ENCODE data around the gene CCDC18. TPM values are rescaled to one million over a fixed set of nuclear protein-coding genes. Genes with fewer than 3 reads are reported as not detected.

Gene CCDC18
- total and polyA plus RNA-seq, 8 donors, result 4.1 to 17.2 (median 11.6) TPM

DNA sequence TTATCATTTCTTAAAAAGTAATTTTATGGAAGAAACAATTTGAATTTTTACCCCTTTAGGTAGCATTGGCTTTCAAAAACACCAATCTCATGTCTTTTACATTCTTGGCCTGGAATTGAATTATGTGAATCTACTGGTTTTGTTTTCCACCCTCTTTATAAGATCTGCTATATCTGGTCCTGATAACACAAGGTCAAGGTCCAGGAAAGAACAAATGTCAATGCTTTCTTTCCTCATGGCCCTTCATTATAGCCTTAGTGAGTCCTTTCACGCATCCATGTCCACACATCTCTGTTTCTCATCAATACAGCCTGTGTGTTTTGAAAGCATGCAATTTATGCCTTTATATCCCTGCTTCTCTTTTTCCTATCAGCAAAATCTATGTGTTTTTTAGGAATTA lies 141.2 kb downstream of the CCDC18 start:
- H3K27ac ChIP-seq, result no peak overlapping the region
- H3K4me3 ChIP-seq, result no peak overlapping the region
- intact Hi-C loops (cut with DNase I), result no loop called here
- no peaks in the 10 kb centered on the region for H3K36me3 ChIP-seq
- no peaks in the 10 kb centered on the region for H3K27me3 ChIP-seq
- H3K4me1 ChIP-seq, result no peaks in the 10 kb centered on the region
- TF ChIP-seq, protein P1, sequence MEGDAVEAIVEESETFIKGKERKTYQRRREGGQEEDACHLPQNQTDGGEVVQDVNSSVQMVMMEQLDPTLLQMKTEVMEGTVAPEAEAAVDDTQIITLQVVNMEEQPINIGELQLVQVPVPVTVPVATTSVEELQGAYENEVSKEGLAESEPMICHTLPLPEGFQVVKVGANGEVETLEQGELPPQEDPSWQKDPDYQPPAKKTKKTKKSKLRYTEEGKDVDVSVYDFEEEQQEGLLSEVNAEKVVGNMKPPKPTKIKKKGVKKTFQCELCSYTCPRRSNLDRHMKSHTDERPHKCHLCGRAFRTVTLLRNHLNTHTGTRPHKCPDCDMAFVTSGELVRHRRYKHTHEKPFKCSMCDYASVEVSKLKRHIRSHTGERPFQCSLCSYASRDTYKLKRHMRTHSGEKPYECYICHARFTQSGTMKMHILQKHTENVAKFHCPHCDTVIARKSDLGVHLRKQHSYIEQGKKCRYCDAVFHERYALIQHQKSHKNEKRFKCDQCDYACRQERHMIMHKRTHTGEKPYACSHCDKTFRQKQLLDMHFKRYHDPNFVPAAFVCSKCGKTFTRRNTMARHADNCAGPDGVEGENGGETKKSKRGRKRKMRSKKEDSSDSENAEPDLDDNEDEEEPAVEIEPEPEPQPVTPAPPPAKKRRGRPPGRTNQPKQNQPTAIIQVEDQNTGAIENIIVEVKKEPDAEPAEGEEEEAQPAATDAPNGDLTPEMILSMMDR (IDR thresholded peaks at IDR 0.05), result no peak
- no peak for DNase-seq
- ATAC-seq, result no peak
- no peaks in the 10 kb centered on the region for H3K9me3 ChIP-seq

DNA sequence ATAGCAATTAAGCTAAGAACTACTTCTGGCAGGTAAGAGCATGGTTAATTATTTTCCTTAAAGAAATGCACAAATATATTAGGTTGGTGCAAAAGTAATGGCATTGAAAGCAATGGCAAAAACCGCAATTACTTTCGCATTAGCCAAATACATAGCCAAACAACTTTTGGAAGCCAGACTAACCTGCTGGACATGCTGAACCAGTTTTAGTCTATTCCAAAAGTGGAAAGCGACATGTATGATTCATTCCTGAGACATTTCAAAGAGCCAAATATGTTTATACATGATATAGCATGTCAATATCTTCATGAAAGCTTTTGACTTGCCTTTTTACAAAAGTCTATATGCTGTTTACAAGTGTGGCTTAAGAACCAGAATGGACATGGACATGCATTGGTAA lies 141.8 kb downstream of the CCDC18 start:
- Histone ChIP-seq H3K27ac (no peak overlapping the region), H3K4me3 (no peak overlapping the region), H3K4me1 (no peaks in the 10 kb centered on the region), H3K36me3 (no peaks in the 10 kb centered on the region), H3K27me3 (no peaks in the 10 kb centered on the region), H3K9me3 (no peaks in the 10 kb centered on the region)
- DNase-seq, result peak in 2 of 4 donors; percentile 16 to 48
- intact Hi-C loops (cut with DNase I), result no loop called here
- TF ChIP-seq, protein P1 (IDR thresholded peaks at IDR 0.05), result no peak
- peak; percentile 51 for ATAC-seq

DNA sequence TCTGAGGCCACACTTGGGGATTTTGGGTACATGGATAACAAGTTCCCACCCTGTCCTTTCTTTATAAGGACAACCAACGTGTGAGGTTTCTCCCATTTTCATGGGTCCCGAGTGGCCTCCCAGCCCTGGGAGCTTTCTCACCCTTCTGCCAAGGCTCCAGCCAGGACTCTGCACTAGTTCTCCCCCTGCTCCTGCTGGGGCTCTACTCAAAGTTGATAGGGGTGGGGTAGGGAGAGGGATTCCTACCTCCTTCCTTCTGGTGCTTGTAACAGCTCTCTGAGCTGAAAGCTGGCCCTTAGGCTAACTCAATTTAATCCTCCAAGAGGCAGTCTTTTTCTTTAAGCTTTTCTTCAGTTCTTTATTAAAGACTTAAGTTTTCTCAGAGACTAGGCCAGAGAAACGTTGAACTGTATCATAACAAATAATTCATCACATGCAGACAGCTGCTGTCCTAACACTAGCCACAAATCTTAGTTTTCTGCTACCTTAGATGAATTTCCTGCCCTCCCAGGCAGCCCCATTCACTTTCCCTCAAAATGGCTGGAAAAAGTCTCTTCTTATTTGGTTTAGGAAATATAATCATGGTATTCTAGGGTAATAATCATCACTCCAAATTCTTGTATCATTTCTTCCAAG lies 142.8 kb downstream of the CCDC18 start:
- Histone ChIP-seq H3K4me1 (no peaks in the 10 kb centered on the region), H3K27ac (no peak overlapping the region), H3K36me3 (no peaks in the 10 kb centered on the region), H3K27me3 (no peaks in the 10 kb centered on the region), H3K9me3 (no peaks in the 10 kb centered on the region), H3K4me3 (no peak overlapping the region)
- ATAC-seq (no peak), DNase-seq (no peak)
- TF ChIP-seq, protein P1 (IDR thresholded peaks at IDR 0.05), result no peak
- intact Hi-C loops (cut with DNase I), result no loop called here

DNA sequence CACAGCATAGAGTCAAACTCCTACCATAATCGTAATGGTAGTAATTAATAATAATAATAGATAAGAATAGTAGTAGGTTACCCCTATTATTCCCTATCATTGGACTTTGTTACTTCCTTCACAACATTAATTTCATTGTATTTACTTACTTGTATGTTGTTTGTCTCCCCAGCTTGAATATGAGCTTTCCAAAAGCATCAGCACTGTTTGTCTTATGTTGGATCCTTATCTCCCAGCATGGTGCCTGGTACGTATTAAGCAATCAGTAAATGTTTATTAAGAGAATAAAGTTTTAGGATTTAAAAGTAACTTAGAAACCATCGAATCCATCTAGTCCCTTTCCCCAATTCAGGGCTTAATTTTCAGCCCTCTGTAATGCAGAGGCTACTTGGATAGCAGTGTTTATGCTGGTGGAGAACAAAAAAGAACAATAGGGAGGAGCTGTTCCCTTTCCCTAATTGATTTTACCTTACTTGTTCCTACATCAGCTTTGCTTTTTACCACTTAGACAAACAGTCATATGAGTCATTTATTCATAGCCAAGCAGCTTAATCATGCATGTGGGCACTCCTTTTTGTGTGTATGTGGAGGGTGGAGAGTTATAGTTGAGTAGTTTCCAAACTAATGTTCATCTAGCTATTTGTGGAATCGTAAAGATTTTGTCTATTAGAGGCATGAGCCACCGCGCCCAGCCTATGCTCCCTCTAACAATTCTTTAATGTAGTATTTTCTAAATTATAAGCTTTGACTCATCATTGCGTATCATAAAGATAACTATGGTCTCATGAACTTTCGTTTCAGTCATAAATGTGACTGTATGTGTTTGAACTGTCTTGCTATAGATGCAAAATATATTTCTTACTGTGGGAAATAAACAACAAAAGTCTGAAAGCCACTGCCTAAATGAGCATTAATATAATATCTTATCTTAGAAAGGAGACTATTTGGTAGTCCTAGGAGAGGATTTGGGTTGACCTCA lies 144.3 kb downstream of the CCDC18 start:
- intact Hi-C loops (cut with DNase I), result no loop called here
- TF ChIP-seq, protein P1 (IDR thresholded peaks at IDR 0.05), result no peak
- no peaks in the 10 kb centered on the region for H3K36me3 ChIP-seq
- no peaks in the 10 kb centered on the region for H3K9me3 ChIP-seq
- H3K4me1 ChIP-seq, result no peaks in the 10 kb centered on the region
- no peaks in the 10 kb centered on the region for H3K27me3 ChIP-seq
- DNase-seq, result no peak
- ATAC-seq, result peak; percentile 34
- H3K4me3 ChIP-seq, result no peak overlapping the region
- H3K27ac ChIP-seq, result no peak overlapping the region

Other genes starting within 250 kb of the CCDC18 start
- gene DIPK1A, start 219.3 kb upstream of the CCDC18 start, total RNA-seq, result 10 to 100 TPM in 1 of 2 donors, 1 to 10 TPM in 1; 6.8 to 10.8 TPM
- gene DIPK1A, start 219.3 kb upstream of the CCDC18 start, polyA plus RNA-seq (ENCODE audit: insufficient read length in 6 of 6), result 10 to 100 TPM in 3 of 6 donors, 1 to 10 TPM in 3; 8.2 to 14.8 (median 10.3) TPM
- gene MTF2, start 101.4 kb upstream of the CCDC18 start, total RNA-seq, result 10 to 100 TPM; 22.3 to 24.0 TPM
- gene MTF2, start 101.4 kb upstream of the CCDC18 start, polyA plus RNA-seq (ENCODE audit: insufficient read length in 6 of 6), result 10 to 100 TPM; 55.2 to 76.3 (median 61.2) TPM
- gene TMED5, start 311 bp upstream of the CCDC18 start, total RNA-seq, result 10 to 100 TPM; 89.2 to 95.5 TPM
- 10 to 100 TPM; 42.6 to 58.7 (median 51.4) TPM for gene TMED5, start 311 bp upstream of the CCDC18 start, polyA plus RNA-seq (ENCODE audit: insufficient read length in 6 of 6)
- gene DR1, start 165.2 kb downstream of the CCDC18 start, total RNA-seq, result 10 to 100 TPM; 54.7 to 56.1 TPM
- gene DR1, start 165.2 kb downstream of the CCDC18 start, polyA plus RNA-seq (ENCODE audit: insufficient read length in 6 of 6), result 10 to 100 TPM; 58.8 to 65.8 (median 62.0) TPM